PFSK-1 (cell line): Measurements from ENCODE around the gene CEBPE.

ENCODE experiments used
- REST ChIP-seq, 2 experiments: IDR thresholded peaks; 2 replicates each; pipeline versions ENCODE4 v1.6.1 to v1.8.0; 2011 to 2012; ENCODE audit warnings: low read depth in 2 of 2, low read length in 2 of 2, control low read depth in 1 of 2, inconsistent platforms in 1 of 2, mild to moderate bottlenecking in 1 of 2, moderate library complexity in 1 of 2; ENCODE audit not compliant: insufficient read depth in 1 of 2
- SIN3A ChIP-seq: IDR thresholded peaks from 2 replicates; pipeline ENCODE4 v1.6.1; 2012; ENCODE audit warnings: mild to moderate bottlenecking, low read length, moderate library complexity, borderline replicate concordance; ENCODE audit not compliant: insufficient read depth
- TAF1 ChIP-seq: IDR thresholded peaks from 2 replicates; pipeline ENCODE4 v1.6.1; 2012; ENCODE audit warnings: low read length, control low read depth, borderline replicate concordance; ENCODE audit not compliant: insufficient read depth

- TF ChIP-seq SIN3A (no peak), TAF1 (no peak), REST (IDR thresholded peaks at IDR 0.05; ENCODE audit: insufficient read depth in 1 of 2, low read depth in 2 of 2, low read length in 2 of 2) (no peak)
Measured at GRCh38 chr14:23137813-23138535, 18.9 kb upstream of the CEBPE start.
